Lower leg skin (tissue), 4 donors: ENCODE results near the gene AGBL5. TPM values are rescaled to one million over a fixed set of nuclear protein-coding genes. Genes with fewer than 3 reads are reported as not detected.

Experiments used
- DNase-seq, 2 donors: peaks; one replicate each; pipeline ENCODE4 v3.0.0-alpha.2; 2019; ENCODE audit warnings: low spot score in 2 of 2
- H3K4me3 ChIP-seq: fragments of 200-600 bp; sonication (generic); 2 replicates; pipeline ENCODE4 v1.5.1; 2017; ENCODE audit warnings: mild to moderate bottlenecking, low read depth; ENCODE audit not compliant: poor library complexity, severe bottlenecking
- POLR2A ChIP-seq, 2 donors: fragments of 450-650 bp; IDR thresholded peaks; one replicate each; pipeline ENCODE4 v1.6.1; 2016 to 2017; ENCODE audit warnings: antibody characterized with exemption in 2 of 2, mild to moderate bottlenecking in 1 of 2, moderate library complexity in 1 of 2
- WGBS, 2 donors: methylation state at CpG; one replicate each; pipeline ENCODE4 v1.1.5; 2018; 5-methylcytosine and 5-hydroxymethylcytosine counted together
- intact Hi-C: fragments of 100-400 bp; cut with DNase I; formaldehyde crosslinking; loops from one replicate; pipeline ENCODE4 v1.15.0; 2023; ENCODE audit warnings: low total_unique reads
- total RNA-seq, 4 donors: library from RNA; depleted of rRNA; stranded (reverse); fragments of >200 nt; gene quantifications; one replicate each; pipeline ENCODE4 v1.1.0, GENCODE V29; 2016
- TF ChIP-seq, protein P1 (sequence below), 3 donors: fragments of 450-650 bp; IDR thresholded peaks; one replicate each; pipeline ENCODE4 v1.5.1; 2016; ENCODE audit warnings: antibody characterized with exemption in 3 of 3, mild to moderate bottlenecking in 3 of 3, moderate library complexity in 2 of 3

The AGBL5 gene
- total RNA-seq, 4 donors from 2014 or later, result 9.4 to 17.0 (median 16.4) TPM

- no peak for DNase-seq
- intact Hi-C loops, result no loop called here
- 88 to 90% methylated on average over 13 to 14 of the region's 14 CpGs for WGBS, 2 donors
- no peak overlapping the region for H3K4me3 ChIP-seq
- no peak for TF ChIP-seq POLR2A (IDR thresholded peaks at IDR 0.05)
- TF ChIP-seq, protein P1, sequence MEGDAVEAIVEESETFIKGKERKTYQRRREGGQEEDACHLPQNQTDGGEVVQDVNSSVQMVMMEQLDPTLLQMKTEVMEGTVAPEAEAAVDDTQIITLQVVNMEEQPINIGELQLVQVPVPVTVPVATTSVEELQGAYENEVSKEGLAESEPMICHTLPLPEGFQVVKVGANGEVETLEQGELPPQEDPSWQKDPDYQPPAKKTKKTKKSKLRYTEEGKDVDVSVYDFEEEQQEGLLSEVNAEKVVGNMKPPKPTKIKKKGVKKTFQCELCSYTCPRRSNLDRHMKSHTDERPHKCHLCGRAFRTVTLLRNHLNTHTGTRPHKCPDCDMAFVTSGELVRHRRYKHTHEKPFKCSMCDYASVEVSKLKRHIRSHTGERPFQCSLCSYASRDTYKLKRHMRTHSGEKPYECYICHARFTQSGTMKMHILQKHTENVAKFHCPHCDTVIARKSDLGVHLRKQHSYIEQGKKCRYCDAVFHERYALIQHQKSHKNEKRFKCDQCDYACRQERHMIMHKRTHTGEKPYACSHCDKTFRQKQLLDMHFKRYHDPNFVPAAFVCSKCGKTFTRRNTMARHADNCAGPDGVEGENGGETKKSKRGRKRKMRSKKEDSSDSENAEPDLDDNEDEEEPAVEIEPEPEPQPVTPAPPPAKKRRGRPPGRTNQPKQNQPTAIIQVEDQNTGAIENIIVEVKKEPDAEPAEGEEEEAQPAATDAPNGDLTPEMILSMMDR (IDR thresholded peaks at IDR 0.05), result no peak
Observed at GRCh38 chr2:27089111-27089954, 37.9 kb downstream of the AGBL5 start.

- 77 to 82% methylated on average over 25 of the region's 25 CpGs for WGBS, 2 donors
- intact Hi-C loops, result no loop called here
- no peak overlapping the region for H3K4me3 ChIP-seq
- DNase-seq, result no peak
- no peak for TF ChIP-seq POLR2A (IDR thresholded peaks at IDR 0.05)
- TF ChIP-seq, protein P1 (IDR thresholded peaks at IDR 0.05), result no peak
Observed at GRCh38 chr2:27091746-27092695, 40.6 kb downstream of the AGBL5 start.

DNA sequence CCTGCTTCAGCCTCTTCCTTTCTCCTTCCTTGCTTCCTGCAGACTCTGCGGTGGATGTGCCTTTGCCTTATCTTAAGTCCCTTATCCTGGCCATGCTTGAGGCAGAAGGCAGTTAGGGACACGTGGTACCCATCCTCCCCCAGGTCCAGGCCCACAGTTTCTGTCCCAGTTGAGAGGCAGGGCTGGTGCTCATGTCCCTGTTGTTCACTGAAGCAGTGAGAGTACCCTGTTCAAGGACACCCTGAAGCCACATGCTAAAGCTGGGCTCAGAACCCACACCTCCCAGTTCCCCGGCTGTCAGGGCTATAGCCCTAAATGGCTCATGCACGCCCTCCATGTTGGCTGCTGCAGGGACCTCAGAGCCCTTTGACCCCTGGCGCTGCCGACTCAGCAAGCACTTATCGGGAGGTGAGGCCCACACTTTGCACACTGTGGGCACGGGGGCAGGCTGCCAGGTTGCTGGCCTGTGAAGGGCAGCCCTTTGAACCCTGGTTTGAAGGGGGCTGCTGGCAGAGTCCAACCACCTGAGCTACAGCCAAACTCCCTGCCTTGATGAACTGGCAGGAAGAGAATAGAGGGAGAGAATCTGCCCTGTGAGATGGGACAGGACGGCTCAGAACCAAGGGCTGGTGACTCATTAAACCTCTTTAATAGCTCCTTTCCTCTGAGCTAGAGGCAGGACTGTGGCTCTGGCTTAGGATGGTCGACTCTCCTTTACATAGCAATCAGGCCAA, 41.4 kb downstream of the AGBL5 start:
- no peak for DNase-seq
- intact Hi-C loops, result no loop called here
- no peak overlapping the region for H3K4me3 ChIP-seq
- no peak for TF ChIP-seq POLR2A (IDR thresholded peaks at IDR 0.05)
- TF ChIP-seq, protein P1 (IDR thresholded peaks at IDR 0.05), result no peak
- 86 to 87% methylated on average over 9 to 10 of the region's 10 CpGs for WGBS, 2 donors

DNA sequence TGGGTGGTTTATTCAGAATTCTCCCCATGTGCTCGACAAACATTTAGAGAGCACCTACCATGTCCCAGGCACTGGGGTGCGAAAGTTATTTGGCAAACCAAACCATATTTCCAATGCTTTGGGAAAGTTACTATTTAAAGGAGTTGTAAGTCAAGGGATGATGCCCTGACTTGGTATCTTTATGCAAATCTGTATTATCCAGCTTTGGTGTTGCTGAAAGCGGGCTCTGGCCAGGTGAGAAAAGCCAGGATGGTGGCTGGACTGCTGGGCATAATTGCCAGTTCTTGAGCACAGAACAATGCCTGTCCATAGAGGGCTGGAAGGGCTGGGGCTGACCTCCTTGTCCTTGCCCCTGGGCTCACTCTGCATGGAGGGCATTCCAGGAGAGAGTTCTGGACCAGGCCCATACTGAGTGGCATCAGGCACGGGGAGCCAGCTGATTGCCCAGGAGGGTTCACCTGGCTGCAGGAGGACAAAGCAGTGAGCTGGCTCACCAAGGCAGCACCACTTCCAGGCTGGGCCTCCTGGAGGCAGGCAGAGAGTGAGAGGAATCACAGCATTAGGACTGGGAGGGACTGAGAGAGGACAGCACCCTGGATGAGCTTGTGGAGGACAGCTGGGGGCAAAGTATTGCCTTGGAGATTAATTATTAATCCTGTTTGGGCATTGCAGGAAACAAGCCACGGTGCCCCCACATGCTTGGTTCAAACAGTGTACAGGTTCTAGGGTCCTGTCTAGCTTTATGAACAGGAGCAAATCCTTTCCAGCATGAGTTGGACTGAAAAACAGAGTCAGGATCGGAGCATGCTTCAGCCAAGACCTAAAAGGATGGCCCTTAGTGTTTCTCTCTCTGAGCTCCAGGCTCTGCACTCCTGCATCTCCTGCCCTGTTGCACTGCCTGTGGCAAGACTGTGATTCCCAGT, 42.2 kb downstream of the AGBL5 start:
- WGBS, 2 donors, result 86 to 88% methylated on average over 6 of the region's 6 CpGs
- intact Hi-C loops, result no loop called here
- DNase-seq, result no peak
- TF ChIP-seq POLR2A (IDR thresholded peaks at IDR 0.05), result no peak
- TF ChIP-seq, protein P1 (IDR thresholded peaks at IDR 0.05), result no peak
- no peak overlapping the region for H3K4me3 ChIP-seq
